Purkinje cell (primary cell): Measurements from ENCODE around the gene DOCK8. TPM values are rescaled to one million over a fixed set of nuclear protein-coding genes. Genes with fewer than 3 reads are reported as not detected.

Experiments used
- polyA plus RNA-seq: library from polyadenylated mRNA; unstranded; fragments of >200 nt; fragmentation: Nextera tagmentation; gene quantifications from 2 replicates; pipeline ENCODE4 v1.2.1, GENCODE V29; 2014

The DOCK8 gene
- polyA plus RNA-seq: 0.89 TPM in 1 of 2 replicates, not detected in the other

DNA sequence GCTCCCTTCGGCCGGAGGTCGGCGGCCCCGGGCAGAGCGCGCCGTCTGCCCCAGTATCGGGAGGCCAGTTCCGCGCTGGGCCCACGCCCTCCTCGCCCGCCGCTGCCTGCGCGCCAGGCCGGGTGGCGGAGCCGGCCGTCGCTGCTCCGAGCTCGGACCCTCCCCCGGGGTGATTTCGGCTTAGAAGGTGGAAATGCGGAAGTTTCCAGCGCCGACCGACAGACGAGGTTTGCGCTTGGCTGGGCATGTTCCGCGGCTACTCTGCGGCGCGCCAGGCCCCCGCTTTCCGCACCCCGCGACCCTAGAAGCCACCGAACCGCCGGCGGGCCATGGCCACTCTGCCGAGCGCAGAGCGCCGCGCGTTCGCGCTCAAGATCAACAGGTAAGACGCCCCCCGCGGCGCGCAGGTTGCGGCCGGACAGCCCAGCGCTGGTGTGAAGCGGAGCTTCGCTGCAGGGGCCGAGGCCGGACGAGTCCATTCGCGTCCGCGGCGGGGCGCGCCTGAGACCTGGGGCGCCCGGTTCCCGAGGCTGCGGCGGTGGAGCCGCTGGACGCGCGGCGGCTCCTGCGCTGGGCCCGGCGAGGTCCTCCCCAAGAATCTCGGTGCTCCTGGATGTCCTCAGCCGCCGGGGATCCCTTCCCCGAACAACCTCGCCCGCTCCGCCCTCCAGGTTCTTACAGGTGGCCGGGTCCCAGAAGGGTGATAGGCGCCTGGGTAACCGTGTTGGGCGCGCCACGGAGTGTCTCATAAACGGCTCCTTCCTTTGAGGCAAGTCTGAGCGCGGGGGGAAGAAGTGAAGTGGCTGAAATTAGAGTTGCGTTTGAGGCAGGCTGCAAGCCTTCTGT lies at the start of gene DOCK8:
Gene DOCK8 (plus strand): TSS at position 218 of the 846 bp plus-strand sequence. CDS start 112 bp downstream, at position 330.

DNA sequence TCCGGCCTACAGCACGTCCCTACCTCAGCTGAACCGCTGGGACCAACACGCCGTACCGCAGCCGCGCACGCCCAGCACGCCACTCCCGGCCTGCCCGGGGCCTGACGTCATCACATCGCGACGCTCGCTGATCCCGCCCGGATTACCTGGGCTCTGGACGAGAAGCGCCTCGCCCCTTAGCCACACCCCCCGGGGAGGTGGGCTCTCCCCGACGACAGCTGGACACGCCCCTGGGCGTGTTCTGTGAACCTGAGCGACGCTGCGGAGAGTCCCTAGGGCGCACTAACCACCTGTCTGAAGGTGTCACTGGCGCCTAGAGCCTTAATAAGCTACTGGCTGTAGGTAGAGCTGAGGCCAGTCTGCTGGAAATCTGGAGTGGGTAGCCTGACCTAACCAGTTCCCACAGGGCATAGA lies 35.7 kb upstream of the DOCK8 start, which contains the start of gene ZNG1A:
Gene ZNG1A (minus strand): TSS at position 87 of the 414 bp plus-strand sequence. CDS start 87 bp downstream, outside the sequence.

GRCh38 chr9:503881-504852 lies 289.5 kb downstream of the DOCK8 start, which contains the start of gene KANK1:
TSS of gene KANK1 (plus strand) at chr9:504695.

Other genes starting within 250 kb of the DOCK8 start
- gene WASHC1, start 185.4 kb upstream of the DOCK8 start, polyA plus RNA-seq: 1.5 and 2.5 TPM in 2 replicates
- not detected in 2 replicates for gene FOXD4, start 96.4 kb upstream of the DOCK8 start, polyA plus RNA-seq
- gene ZNG1A, start 35.8 kb upstream of the DOCK8 start, polyA plus RNA-seq: 83.0 and 87.4 TPM in 2 replicates